ENCODE results near the gene ALOXE3. TPM values are rescaled to one million over a fixed set of nuclear protein-coding genes. Genes with fewer than 3 reads are reported as not detected.

Gene ALOXE3
- total RNA-seq, 1 donor from 2014 or later, result not detected

DNA sequence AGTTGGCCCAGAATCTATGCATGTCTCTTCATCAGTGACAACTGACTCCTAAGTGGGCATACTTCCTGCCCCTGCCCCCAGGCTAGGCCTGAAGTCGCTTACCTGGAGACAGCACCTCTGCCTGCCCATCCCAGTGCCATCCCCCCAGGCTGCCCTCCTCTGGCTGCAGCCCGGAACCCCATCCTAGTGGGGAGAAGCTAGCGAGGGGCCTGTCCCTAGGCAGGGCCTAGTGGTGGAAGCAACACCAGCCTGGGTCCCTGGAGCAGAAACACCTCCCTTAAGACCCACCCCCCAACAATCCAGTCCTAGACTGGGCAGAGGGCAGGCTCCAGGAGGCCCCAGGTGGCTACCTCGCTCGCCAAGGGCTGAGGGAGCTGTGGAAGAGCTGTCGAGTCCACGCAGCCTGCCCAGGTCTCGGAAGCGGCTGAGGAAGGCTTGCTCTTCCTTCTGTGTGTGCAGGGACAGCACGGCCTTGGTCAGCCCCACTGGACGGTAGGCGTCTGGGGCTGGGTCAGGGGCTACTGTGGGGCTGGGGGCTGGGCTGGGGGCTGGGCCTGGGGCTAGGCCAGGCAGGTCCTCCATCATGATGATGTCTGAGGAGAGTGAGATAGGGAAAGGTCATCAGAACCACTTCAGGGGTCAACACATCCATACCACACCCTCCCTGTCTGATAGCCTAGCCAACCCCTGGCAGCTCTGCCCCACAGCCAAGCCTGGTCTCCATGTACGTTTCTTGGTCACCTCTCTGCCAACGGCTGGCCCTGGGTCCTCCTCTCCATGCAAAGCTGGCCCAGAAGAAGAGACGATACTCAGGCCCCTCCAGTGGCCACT, 26.3 kb upstream of the ALOXE3 start:
- peaks cover 59% of the 10 kb centered on the region for H3K36me3 Mint-ChIP-seq (ENCODE audit: unreplicated experiment)
- TF ChIP-seq, protein P1, sequence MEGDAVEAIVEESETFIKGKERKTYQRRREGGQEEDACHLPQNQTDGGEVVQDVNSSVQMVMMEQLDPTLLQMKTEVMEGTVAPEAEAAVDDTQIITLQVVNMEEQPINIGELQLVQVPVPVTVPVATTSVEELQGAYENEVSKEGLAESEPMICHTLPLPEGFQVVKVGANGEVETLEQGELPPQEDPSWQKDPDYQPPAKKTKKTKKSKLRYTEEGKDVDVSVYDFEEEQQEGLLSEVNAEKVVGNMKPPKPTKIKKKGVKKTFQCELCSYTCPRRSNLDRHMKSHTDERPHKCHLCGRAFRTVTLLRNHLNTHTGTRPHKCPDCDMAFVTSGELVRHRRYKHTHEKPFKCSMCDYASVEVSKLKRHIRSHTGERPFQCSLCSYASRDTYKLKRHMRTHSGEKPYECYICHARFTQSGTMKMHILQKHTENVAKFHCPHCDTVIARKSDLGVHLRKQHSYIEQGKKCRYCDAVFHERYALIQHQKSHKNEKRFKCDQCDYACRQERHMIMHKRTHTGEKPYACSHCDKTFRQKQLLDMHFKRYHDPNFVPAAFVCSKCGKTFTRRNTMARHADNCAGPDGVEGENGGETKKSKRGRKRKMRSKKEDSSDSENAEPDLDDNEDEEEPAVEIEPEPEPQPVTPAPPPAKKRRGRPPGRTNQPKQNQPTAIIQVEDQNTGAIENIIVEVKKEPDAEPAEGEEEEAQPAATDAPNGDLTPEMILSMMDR (IDR thresholded peaks at IDR 0.05), result no peak
- no peak for DNase-seq (ENCODE audit: extremely low spot score, unreplicated experiment)
- H3K4me3 Mint-ChIP-seq (ENCODE audit: unreplicated experiment), result no peak overlapping the region
- H3K9me3 Mint-ChIP-seq (ENCODE audit: unreplicated experiment), result no peaks in the 10 kb centered on the region
- peaks cover under 1% of the 10 kb centered on the region for H3K4me1 Mint-ChIP-seq (ENCODE audit: unreplicated experiment)
- H3K27me3 Mint-ChIP-seq (ENCODE audit: unreplicated experiment), result no peaks in the 10 kb centered on the region
- H3K27ac Mint-ChIP-seq (ENCODE audit: unreplicated experiment), result no peak overlapping the region

DNA sequence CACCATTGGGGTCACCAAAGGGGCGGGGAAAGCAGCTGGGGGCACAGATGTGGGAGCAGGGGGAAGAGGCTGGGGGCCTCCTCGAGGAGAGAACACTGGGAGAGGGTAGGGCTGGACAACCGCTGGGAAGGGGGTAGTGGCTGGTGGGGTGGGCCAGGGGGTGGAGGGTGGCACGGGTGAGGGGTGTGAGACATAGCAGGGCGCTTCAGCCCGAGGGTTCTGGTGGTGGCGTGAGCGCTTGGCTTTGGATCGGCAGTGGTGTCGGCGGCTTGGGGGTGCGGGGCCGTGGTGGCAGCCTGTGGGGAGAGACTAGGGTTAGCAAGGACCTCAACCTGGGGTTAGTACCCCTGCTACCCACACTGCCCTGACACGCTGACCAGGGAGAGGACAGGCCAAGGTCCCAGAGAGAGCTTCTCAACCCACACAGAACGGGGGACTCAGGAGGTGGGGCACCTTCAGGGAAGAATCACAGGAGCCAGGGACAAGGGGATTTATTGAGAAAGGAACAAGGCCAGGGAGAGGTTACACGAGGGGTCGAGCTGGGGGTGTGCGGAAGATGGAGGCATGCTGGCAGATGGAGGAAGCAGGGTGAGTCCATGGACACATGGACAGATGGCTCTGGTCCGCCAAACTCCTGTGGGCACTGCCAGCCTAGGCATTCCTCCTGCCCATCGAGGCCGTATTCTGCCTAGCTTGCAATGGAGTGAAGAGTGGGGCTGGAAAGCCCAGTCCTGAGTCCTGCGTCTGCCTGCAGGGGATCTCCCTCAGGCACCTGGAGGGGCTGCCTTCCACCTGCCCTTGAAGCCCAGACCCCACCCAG, 25.5 kb upstream of the ALOXE3 start:
- H3K27ac Mint-ChIP-seq (ENCODE audit: unreplicated experiment), result peak overlapping the region; percentile 47
- H3K4me3 Mint-ChIP-seq (ENCODE audit: unreplicated experiment), result no peak overlapping the region
- no peaks in the 10 kb centered on the region for H3K27me3 Mint-ChIP-seq (ENCODE audit: unreplicated experiment)
- H3K9me3 Mint-ChIP-seq (ENCODE audit: unreplicated experiment), result no peaks in the 10 kb centered on the region
- peaks cover 55% of the 10 kb centered on the region for H3K36me3 Mint-ChIP-seq (ENCODE audit: unreplicated experiment)
- peaks cover 4% of the 10 kb centered on the region for H3K4me1 Mint-ChIP-seq (ENCODE audit: unreplicated experiment)
- no peak for DNase-seq (ENCODE audit: extremely low spot score, unreplicated experiment)
- TF ChIP-seq, protein P1 (IDR thresholded peaks at IDR 0.05), result no peak

DNA sequence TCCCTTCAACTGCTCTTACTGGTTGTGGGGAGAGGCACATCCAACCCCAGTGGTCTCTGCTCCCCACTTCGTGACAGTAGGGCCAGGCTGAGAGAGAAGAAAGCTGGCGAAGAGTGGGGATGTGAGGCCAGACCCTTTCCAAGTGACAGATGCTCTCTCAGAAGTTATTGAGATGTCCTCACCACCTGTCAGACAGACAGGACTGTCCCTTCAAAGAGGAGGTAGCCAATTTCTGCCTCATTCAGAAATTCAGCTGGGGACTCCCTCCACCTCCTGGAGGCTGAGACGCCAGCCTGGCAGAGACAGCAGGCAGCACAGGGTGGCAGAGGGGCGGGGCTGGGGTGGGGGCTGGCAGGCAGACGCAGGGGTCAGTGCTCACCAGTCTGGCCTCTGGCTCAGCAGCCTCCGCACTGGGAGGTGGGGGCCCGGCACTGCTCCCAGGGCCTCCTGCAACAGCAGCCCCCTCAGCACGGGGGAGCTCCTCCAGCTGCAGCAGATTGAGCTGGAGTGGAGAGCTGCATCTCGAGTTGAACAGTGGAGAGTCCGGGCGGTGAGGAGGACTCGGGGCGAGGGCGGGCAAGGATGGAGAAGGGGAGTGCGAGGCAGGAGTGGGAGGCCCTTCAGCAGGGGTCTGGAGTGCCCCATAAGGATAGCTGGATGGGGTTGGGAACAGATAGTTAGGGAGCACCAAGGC, 24.7 kb upstream of the ALOXE3 start:
- H3K4me3 Mint-ChIP-seq (ENCODE audit: unreplicated experiment), result no peak overlapping the region
- peaks cover 4% of the 10 kb centered on the region for H3K4me1 Mint-ChIP-seq (ENCODE audit: unreplicated experiment)
- DNase-seq (ENCODE audit: extremely low spot score, unreplicated experiment), result no peak
- TF ChIP-seq, protein P1 (IDR thresholded peaks at IDR 0.05), result no peak
- H3K36me3 Mint-ChIP-seq (ENCODE audit: unreplicated experiment), result peaks cover 49% of the 10 kb centered on the region
- no peaks in the 10 kb centered on the region for H3K9me3 Mint-ChIP-seq (ENCODE audit: unreplicated experiment)
- H3K27ac Mint-ChIP-seq (ENCODE audit: unreplicated experiment), result peak overlapping the region; percentile 42
- no peaks in the 10 kb centered on the region for H3K27me3 Mint-ChIP-seq (ENCODE audit: unreplicated experiment)

DNA sequence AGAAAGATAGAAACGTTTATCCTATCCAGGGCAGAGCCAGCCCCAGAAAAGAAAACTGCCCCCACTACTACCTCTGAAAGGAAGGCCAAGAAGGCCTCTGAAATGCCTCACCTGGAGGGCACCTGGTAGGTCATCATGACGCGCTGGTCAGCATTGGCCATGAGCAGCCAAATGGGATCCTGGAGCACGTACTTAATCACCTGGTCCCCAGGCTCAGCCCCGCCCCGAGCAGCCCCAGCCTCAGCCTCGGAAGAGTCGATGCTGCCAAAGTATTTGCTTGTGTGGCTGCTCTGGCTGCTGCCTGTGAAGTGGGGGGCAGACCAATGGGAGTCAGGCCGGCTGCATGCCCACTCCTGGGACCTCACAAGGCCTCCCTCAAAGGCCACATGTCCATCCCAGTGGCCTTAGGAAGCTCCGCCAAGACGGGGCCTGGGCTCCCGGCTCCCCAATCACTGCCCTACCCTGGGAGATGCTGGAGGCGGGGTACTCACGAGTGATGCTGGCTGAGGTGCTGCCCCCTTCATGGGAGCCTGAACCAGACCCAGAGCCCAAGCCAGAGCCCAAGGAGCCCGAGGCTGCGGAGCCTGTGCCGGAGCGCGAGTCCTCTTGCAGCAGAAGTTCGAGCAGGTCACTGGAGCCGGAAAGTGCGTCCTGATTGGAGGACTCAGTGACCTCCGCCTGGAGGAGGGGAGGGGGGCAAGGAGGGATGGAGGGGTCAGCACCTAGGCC, 24.0 kb upstream of the ALOXE3 start:
- peaks cover 43% of the 10 kb centered on the region for H3K36me3 Mint-ChIP-seq (ENCODE audit: unreplicated experiment)
- DNase-seq (ENCODE audit: extremely low spot score, unreplicated experiment), result no peak
- no peaks in the 10 kb centered on the region for H3K9me3 Mint-ChIP-seq (ENCODE audit: unreplicated experiment)
- no peaks in the 10 kb centered on the region for H3K27me3 Mint-ChIP-seq (ENCODE audit: unreplicated experiment)
- H3K4me3 Mint-ChIP-seq (ENCODE audit: unreplicated experiment), result no peak overlapping the region
- TF ChIP-seq, protein P1 (IDR thresholded peaks at IDR 0.05), result no peak
- H3K4me1 Mint-ChIP-seq (ENCODE audit: unreplicated experiment), result peaks cover 4% of the 10 kb centered on the region
- H3K27ac Mint-ChIP-seq (ENCODE audit: unreplicated experiment), result peak overlapping the region; percentile 42
